Nephron (organoid): ENCODE results near the gene ELOVL4.

Source experiments
- H3K27ac Mint-ChIP-seq, 3 experiments: 2 replicates each; pipeline ENCODE4 v1.8.0; 2020; ENCODE audit warnings: mixed read lengths in 3 of 3, mild to moderate bottlenecking in 2 of 3, moderate library complexity in 1 of 3
- H3K27me3 Mint-ChIP-seq: 2 replicates; pipeline ENCODE4 v1.8.0; 2021; ENCODE audit warnings: low read depth, mild to moderate bottlenecking, moderate library complexity, mixed read lengths
- H3K36me3 Mint-ChIP-seq: 2 replicates; pipeline ENCODE4 v1.8.0; 2020; ENCODE audit warnings: low read depth, mixed read lengths
- H3K4me1 Mint-ChIP-seq: 2 replicates; pipeline ENCODE4 v1.8.0; 2020; ENCODE audit warnings: mixed read lengths
- H3K4me3 Mint-ChIP-seq, 3 experiments: 2 replicates each; pipeline ENCODE4 v1.8.0; 2020; ENCODE audit warnings: mild to moderate bottlenecking in 3 of 3, mixed read lengths in 3 of 3, moderate library complexity in 2 of 3
- H3K9me3 Mint-ChIP-seq: 2 replicates; pipeline ENCODE4 v1.8.0; 2020; ENCODE audit warnings: mixed read lengths
- TF ChIP-seq, protein P1 (sequence below), 3 experiments: fragments of 200-600 bp; sonication (generic); IDR thresholded peaks; one replicate each; pipeline ENCODE4 v1.5.0; 2021; ENCODE audit warnings: antibody characterized with exemption in 3 of 3; ENCODE audit not compliant: unreplicated experiment in 3 of 3

The ELOVL4 gene

GRCh38 chr6:79984261-79984660, 36.9 kb upstream of the ELOVL4 start:
- Mint-ChIP-seq H3K9me3 (no peaks in the 10 kb centered on the region), H3K27me3 (no peaks in the 10 kb centered on the region), H3K36me3 (no peaks in the 10 kb centered on the region), H3K4me1 (no peaks in the 10 kb centered on the region), H3K4me3 (no peak overlapping the region), H3K27ac (peak overlapping the region in 1 of 3 experiments; percentile 72)
- TF ChIP-seq, protein P1, sequence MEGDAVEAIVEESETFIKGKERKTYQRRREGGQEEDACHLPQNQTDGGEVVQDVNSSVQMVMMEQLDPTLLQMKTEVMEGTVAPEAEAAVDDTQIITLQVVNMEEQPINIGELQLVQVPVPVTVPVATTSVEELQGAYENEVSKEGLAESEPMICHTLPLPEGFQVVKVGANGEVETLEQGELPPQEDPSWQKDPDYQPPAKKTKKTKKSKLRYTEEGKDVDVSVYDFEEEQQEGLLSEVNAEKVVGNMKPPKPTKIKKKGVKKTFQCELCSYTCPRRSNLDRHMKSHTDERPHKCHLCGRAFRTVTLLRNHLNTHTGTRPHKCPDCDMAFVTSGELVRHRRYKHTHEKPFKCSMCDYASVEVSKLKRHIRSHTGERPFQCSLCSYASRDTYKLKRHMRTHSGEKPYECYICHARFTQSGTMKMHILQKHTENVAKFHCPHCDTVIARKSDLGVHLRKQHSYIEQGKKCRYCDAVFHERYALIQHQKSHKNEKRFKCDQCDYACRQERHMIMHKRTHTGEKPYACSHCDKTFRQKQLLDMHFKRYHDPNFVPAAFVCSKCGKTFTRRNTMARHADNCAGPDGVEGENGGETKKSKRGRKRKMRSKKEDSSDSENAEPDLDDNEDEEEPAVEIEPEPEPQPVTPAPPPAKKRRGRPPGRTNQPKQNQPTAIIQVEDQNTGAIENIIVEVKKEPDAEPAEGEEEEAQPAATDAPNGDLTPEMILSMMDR (IDR thresholded peaks at IDR 0.05; ENCODE audit: unreplicated experiment in 3 of 3) = no peak

DNA sequence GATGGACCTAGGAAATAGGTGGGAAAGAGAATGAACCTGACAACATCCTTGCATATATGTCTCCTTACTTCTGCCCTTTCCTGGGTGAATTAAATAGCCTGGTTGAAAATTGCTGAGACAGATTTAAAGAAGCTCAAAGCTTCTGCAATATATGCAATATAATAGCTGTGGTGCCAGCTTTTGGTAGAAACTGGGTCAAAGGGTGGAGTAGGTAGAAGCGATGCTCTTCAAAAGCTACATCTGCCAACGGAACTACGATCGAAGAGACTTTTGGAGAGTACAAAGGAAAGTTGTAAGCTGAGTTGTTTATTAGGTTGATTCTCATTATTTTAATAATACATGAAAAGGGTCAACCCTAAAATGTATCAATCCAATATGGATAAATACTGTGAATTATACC, 34.3 kb upstream of the ELOVL4 start:
- Mint-ChIP-seq H3K9me3 (no peaks in the 10 kb centered on the region), H3K4me3 (no peak overlapping the region), H3K27me3 (peaks cover 4% of the 10 kb centered on the region), H3K27ac (no peak overlapping the region), H3K4me1 (no peaks in the 10 kb centered on the region), H3K36me3 (no peaks in the 10 kb centered on the region)
- TF ChIP-seq, protein P1 (IDR thresholded peaks at IDR 0.05; ENCODE audit: unreplicated experiment in 3 of 3) = no peak

DNA sequence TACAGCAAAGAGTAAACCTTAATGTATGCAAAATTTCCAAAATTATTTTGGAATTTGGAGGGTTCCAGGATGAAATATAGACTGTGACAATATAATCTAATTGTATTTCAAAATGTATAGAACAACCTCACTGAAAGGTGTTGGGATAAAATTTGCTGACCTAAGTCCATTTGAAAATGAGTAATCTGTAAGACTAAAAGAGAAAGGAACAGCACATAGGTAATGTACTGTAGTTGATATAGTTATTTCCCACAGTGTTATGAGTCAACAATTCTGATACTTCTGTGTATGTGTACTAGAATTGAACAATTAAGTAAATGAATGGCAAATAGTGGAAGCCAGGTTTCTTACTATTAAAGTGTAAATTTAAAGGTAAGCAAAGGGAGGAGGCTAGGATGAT, 23.8 kb upstream of the ELOVL4 start:
- Mint-ChIP-seq H3K27me3 (no peaks in the 10 kb centered on the region), H3K27ac (no peak overlapping the region), H3K9me3 (peaks cover 28% of the 10 kb centered on the region), H3K36me3 (no peaks in the 10 kb centered on the region), H3K4me1 (no peaks in the 10 kb centered on the region), H3K4me3 (no peak overlapping the region)
- TF ChIP-seq, protein P1 (IDR thresholded peaks at IDR 0.05; ENCODE audit: unreplicated experiment in 3 of 3) = no peak

DNA sequence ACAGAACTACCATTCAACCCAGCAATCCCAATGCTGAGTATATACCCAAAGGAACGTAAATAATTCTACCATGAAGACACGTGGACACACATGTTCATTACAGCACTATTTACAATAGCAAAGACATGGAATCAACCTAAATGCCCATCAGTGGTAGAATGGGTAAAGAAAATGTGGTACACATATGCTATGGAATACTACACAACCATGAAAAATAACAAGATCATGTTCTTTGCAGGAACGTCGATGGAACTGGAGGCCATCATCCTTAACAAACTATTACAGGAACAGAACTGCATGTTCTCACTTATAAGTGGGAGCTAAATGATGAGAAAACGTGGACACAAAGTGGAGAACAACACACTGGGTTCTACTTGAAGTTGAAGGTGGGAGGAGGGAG, 22.4 kb upstream of the ELOVL4 start:
- Mint-ChIP-seq H3K27me3 (no peaks in the 10 kb centered on the region), H3K27ac (no peak overlapping the region), H3K9me3 (peaks cover 30% of the 10 kb centered on the region), H3K36me3 (no peaks in the 10 kb centered on the region), H3K4me1 (no peaks in the 10 kb centered on the region), H3K4me3 (no peak overlapping the region)
- TF ChIP-seq, protein P1 (IDR thresholded peaks at IDR 0.05; ENCODE audit: unreplicated experiment in 3 of 3) = no peak

DNA sequence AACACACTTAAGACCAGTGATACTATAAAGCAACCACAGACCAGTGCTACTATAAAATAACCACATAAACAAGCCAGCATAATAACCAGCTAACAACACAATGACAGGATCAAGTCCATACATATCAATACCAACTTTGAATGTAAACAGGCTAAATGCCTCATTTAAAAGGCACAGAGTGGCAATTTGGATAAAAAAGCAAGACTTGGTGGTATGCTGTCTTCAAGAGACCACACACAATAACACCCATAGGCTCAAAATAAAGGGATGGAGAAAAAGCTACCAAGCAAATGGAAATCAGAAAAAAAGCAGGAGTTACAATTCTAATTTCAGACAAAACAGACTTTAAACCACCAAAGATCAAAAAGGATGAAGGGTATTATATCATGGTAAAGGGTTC, 19.8 kb upstream of the ELOVL4 start:
- Mint-ChIP-seq H3K36me3 (no peaks in the 10 kb centered on the region), H3K9me3 (peaks cover 32% of the 10 kb centered on the region), H3K27me3 (no peaks in the 10 kb centered on the region), H3K27ac (no peak overlapping the region), H3K4me1 (no peaks in the 10 kb centered on the region), H3K4me3 (no peak overlapping the region)
- TF ChIP-seq, protein P1 (IDR thresholded peaks at IDR 0.05; ENCODE audit: unreplicated experiment in 3 of 3) = no peak

GRCh38 chr6:79964607-79965081, 17.3 kb upstream of the ELOVL4 start:
- Mint-ChIP-seq H3K4me1 (no peaks in the 10 kb centered on the region), H3K27me3 (no peaks in the 10 kb centered on the region), H3K4me3 (no peak overlapping the region), H3K36me3 (no peaks in the 10 kb centered on the region), H3K9me3 (peaks cover 25% of the 10 kb centered on the region), H3K27ac (no peak overlapping the region)
- TF ChIP-seq, protein P1 (IDR thresholded peaks at IDR 0.05; ENCODE audit: unreplicated experiment in 3 of 3) = no peak
